GM21529 (cell line): Measurements from ENCODE around the gene UNK.
"Not testable (repeated sequence)": the region's sequence is repeated elsewhere in the genome, so short reads cannot be mapped to it uniquely, and the experiment has no call there.

Experiments used
- ATAC-seq: cut with Tn5 transposase; IDR thresholded peaks from one replicate; pipeline ENCODE4 v1.9.1; 2021; ENCODE audit not compliant: unreplicated experiment

The UNK gene

GRCh38 chr17:75869282-75870141 lies 84.9 kb downstream of the UNK start:
- no peak for ATAC-seq

- not testable (repeated sequence) for ATAC-seq
Measured at GRCh38 chr17:75870228-75870627, 85.6 kb downstream of the UNK start.

- ATAC-seq = no peak
Measured at GRCh38 chr17:75872434-75873351, 88.1 kb downstream of the UNK start.

GRCh38 chr17:75873587-75874322 lies 89.1 kb downstream of the UNK start:
- no peak for ATAC-seq

GRCh38 chr17:75874323-75875181 lies 89.9 kb downstream of the UNK start:
- ATAC-seq = no peak
